Measurements from ENCODE around the gene ZNF787.
A peak's percentile ranks its signal among the peaks of the same experiment; 100 is the strongest.

The ZNF787 gene

GRCh38 chr19:56145698-56146097 is 24.6 kb upstream of the ZNF787 start:
- Histone ChIP-seq H3K4me1 (ENCODE audit: control insufficient read depth in 2 of 2, insufficient read depth in 2 of 2, low read length in 2 of 2) (peaks cover 16 to 18% of the 10 kb centered on the region in 2 donors), H3K4me3 (ENCODE audit: low read length in 2 of 2) (no peak overlapping the region), H3K36me3 (ENCODE audit: control insufficient read depth in 2 of 2, insufficient read depth in 2 of 2, low read length in 2 of 2) (peaks cover 3 to 18% of the 10 kb centered on the region in 2 donors), H3K27ac (ENCODE audit: low read depth in 2 of 2, low read length in 2 of 2) (no peak overlapping the region), H3K9ac (ENCODE audit: low read depth in 1 of 2, low read length in 2 of 2) (no peak overlapping the region), H3K27me3 (ENCODE audit: control insufficient read depth in 2 of 2, insufficient read depth in 2 of 2, low read length in 2 of 2) (no peaks in the 10 kb centered on the region), H3K9me3 (ENCODE audit: control insufficient read depth in 2 of 2, low read length in 2 of 2) (no peaks in the 10 kb centered on the region)

- Histone ChIP-seq H3K4me1 (ENCODE audit: control insufficient read depth in 2 of 2, insufficient read depth in 2 of 2, low read length in 2 of 2) (peaks cover 23% of the 10 kb centered on the region in 2 donors), H3K27me3 (ENCODE audit: control insufficient read depth in 2 of 2, insufficient read depth in 2 of 2, low read length in 2 of 2) (no peaks in the 10 kb centered on the region), H3K36me3 (ENCODE audit: control insufficient read depth in 2 of 2, insufficient read depth in 2 of 2, low read length in 2 of 2) (peaks cover 3 to 14% of the 10 kb centered on the region in 2 donors), H3K27ac (ENCODE audit: low read depth in 2 of 2, low read length in 2 of 2) (no peak overlapping the region), H3K4me3 (ENCODE audit: low read length in 2 of 2) (no peak overlapping the region), H3K9ac (ENCODE audit: low read depth in 1 of 2, low read length in 2 of 2) (no peak overlapping the region), H3K9me3 (ENCODE audit: control insufficient read depth in 2 of 2, low read length in 2 of 2) (no peaks in the 10 kb centered on the region)
Measured at GRCh38 chr19:56144831-56145230, 23.7 kb upstream of the ZNF787 start.

- no peak overlapping the region for H3K9ac ChIP-seq (ENCODE audit: low read depth in 1 of 2, low read length in 2 of 2)
- H3K27ac ChIP-seq (ENCODE audit: low read depth in 2 of 2, low read length in 2 of 2), result no peak overlapping the region
- no peaks in the 10 kb centered on the region for H3K27me3 ChIP-seq (ENCODE audit: control insufficient read depth in 2 of 2, insufficient read depth in 2 of 2, low read length in 2 of 2)
- no peaks in the 10 kb centered on the region for H3K9me3 ChIP-seq (ENCODE audit: control insufficient read depth in 2 of 2, low read length in 2 of 2)
- peaks cover 24 to 25% of the 10 kb centered on the region in 2 donors for H3K4me1 ChIP-seq (ENCODE audit: control insufficient read depth in 2 of 2, insufficient read depth in 2 of 2, low read length in 2 of 2)
- no peak overlapping the region for H3K4me3 ChIP-seq (ENCODE audit: low read length in 2 of 2)
- peaks cover 3 to 10% of the 10 kb centered on the region in 2 donors for H3K36me3 ChIP-seq (ENCODE audit: control insufficient read depth in 2 of 2, insufficient read depth in 2 of 2, low read length in 2 of 2)
Measured at GRCh38 chr19:56144376-56144775, 23.3 kb upstream of the ZNF787 start.

DNA sequence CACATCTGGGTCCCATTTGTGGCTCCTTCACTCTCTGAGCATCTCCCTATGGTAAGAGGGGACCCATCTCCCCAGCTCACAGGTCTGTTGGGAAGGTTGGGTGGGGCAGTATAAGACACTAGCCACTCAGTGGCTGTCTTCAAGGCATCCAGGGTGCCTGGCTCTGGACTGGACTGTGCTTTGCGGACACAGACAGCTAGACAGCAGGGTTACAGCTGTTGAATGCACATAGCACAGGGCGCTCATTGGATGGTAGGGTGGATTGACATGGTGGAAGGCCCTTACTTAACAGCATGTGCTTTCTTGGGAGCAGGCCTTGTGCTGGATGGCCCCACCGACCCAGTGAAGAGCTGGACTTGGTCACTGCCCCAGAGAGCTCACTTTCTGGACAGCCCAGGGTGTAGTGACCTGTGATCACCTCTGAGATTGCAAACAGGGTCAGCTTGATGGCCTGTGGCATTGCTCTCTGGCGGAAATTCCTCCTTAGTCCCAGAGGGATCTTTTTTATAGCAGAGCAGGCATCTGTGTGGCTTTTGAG is 21.9 kb upstream of the ZNF787 start:
- Histone ChIP-seq H3K36me3 (ENCODE audit: control insufficient read depth in 2 of 2, insufficient read depth in 2 of 2, low read length in 2 of 2) (peaks cover 0 to 3% of the 10 kb centered on the region in 2 donors), H3K9ac (ENCODE audit: low read depth in 1 of 2, low read length in 2 of 2) (peak overlapping the region in 1 of 2 donors; percentile 52), H3K4me1 (ENCODE audit: control insufficient read depth in 2 of 2, insufficient read depth in 2 of 2, low read length in 2 of 2) (peaks cover 26 to 29% of the 10 kb centered on the region in 2 donors), H3K4me3 (ENCODE audit: low read length in 2 of 2) (peak overlapping the region in 1 of 2 donors; percentile 80), H3K9me3 (ENCODE audit: control insufficient read depth in 2 of 2, low read length in 2 of 2) (no peaks in the 10 kb centered on the region), H3K27ac (ENCODE audit: low read depth in 2 of 2, low read length in 2 of 2) (peak overlapping the region; percentile 80 to 87), H3K27me3 (ENCODE audit: control insufficient read depth in 2 of 2, insufficient read depth in 2 of 2, low read length in 2 of 2) (no peaks in the 10 kb centered on the region)

DNA sequence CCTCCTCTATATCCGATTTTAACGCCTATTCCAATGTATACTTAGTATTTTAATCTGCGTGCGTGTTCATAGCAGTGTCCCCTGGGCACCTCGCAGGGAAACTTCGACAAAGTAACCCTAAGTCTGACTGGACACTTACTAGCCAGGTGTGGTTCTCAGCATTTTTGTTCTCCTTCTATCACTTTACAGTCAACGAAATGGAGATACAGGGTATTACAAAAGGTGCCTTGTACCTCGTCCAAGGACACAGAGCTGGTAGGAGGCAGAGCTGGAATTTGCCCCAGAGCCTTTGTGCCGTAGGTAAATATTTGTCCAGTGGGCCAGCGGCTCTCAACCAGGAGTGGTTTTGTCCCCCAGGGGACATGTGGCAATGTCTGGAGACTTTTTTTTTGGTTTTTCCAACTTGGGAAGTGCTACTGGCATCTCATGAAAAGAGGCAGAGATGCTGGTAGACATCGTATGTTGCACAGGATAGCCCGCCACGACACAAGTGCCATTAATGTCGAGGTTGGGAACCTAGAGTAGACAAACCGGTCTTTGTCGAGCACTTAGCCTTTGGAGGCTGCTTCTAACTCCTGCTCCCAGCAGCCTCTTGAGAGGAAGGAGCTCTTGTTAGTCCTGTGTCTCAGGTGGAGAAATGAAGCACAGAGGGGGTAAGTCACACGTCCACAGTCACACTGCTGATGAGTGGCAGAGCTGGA is 21.1 kb upstream of the ZNF787 start:
- Histone ChIP-seq H3K4me1 (ENCODE audit: control insufficient read depth in 2 of 2, insufficient read depth in 2 of 2, low read length in 2 of 2) (peaks cover 29 to 31% of the 10 kb centered on the region in 2 donors), H3K4me3 (ENCODE audit: low read length in 2 of 2) (peak overlapping the region; percentile 77 to 80), H3K36me3 (ENCODE audit: control insufficient read depth in 2 of 2, insufficient read depth in 2 of 2, low read length in 2 of 2) (peaks cover 0 to 2% of the 10 kb centered on the region in 2 donors), H3K27me3 (ENCODE audit: control insufficient read depth in 2 of 2, insufficient read depth in 2 of 2, low read length in 2 of 2) (no peaks in the 10 kb centered on the region), H3K9me3 (ENCODE audit: control insufficient read depth in 2 of 2, low read length in 2 of 2) (no peaks in the 10 kb centered on the region), H3K9ac (ENCODE audit: low read depth in 1 of 2, low read length in 2 of 2) (peak overlapping the region; percentile 60 to 67), H3K27ac (ENCODE audit: low read depth in 2 of 2, low read length in 2 of 2) (peak overlapping the region; percentile 80 to 87)

DNA sequence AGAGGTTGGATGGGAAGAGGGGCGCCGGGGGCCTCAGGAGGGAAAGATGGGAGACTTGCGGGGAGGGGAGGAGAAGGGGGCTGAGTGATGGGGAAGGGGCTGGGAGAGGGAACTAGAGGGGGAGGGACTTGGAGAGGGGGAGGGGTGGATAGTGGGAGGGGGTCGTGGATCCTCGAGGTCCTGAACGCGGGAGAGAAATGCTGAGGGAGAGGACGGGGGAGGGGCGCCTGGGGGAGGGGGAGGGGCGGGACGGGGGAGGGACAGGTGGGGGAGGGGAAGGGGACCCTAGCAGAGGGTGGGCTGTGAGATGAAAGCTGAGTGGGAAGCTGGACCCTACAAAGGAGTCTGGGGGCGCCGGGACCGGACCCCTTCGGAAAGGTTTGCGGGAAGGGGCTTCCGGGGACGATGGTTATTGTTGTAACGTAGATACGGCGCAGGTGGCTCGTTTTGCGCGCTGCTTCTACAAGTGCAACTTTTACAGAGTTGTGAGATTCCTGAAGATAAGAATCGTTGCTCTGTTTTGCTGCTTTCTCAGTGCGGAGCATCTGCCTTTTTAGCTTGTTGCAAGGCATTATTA is 20.4 kb upstream of the ZNF787 start:
- Histone ChIP-seq H3K27ac (ENCODE audit: low read depth in 2 of 2, low read length in 2 of 2) (peak overlapping the region; percentile 80 to 87), H3K27me3 (ENCODE audit: control insufficient read depth in 2 of 2, insufficient read depth in 2 of 2, low read length in 2 of 2) (no peaks in the 10 kb centered on the region), H3K4me3 (ENCODE audit: low read length in 2 of 2) (peak overlapping the region; percentile 77 to 80), H3K36me3 (ENCODE audit: control insufficient read depth in 2 of 2, insufficient read depth in 2 of 2, low read length in 2 of 2) (no peaks in the 10 kb centered on the region), H3K9me3 (ENCODE audit: control insufficient read depth in 2 of 2, low read length in 2 of 2) (no peaks in the 10 kb centered on the region), H3K9ac (ENCODE audit: low read depth in 1 of 2, low read length in 2 of 2) (peak overlapping the region; percentile 60 to 75), H3K4me1 (ENCODE audit: control insufficient read depth in 2 of 2, insufficient read depth in 2 of 2, low read length in 2 of 2) (peaks cover 29 to 31% of the 10 kb centered on the region in 2 donors)

- no peaks in the 10 kb centered on the region for H3K36me3 ChIP-seq (ENCODE audit: control insufficient read depth in 2 of 2, insufficient read depth in 2 of 2, low read length in 2 of 2)
- peaks cover 29 to 31% of the 10 kb centered on the region in 2 donors for H3K4me1 ChIP-seq (ENCODE audit: control insufficient read depth in 2 of 2, insufficient read depth in 2 of 2, low read length in 2 of 2)
Measured at GRCh38 chr19:56140583-56141416, 19.7 kb upstream of the ZNF787 start, which contains the start of gene ZNF444. Gene ZNF444 (plus strand): TSS chr19:56141287. CDS start chr19:56146912, 5,625 bp downstream.

GRCh38 chr19:56139847-56140582 is 18.9 kb upstream of the ZNF787 start:
- Histone ChIP-seq H3K27me3 (ENCODE audit: control insufficient read depth in 2 of 2, insufficient read depth in 2 of 2, low read length in 2 of 2) (no peaks in the 10 kb centered on the region), H3K9me3 (ENCODE audit: control insufficient read depth in 2 of 2, low read length in 2 of 2) (no peaks in the 10 kb centered on the region), H3K9ac (ENCODE audit: low read depth in 1 of 2, low read length in 2 of 2) (peak overlapping the region; percentile 75 to 81), H3K4me3 (ENCODE audit: low read length in 2 of 2) (peak overlapping the region; percentile 77 to 80), H3K4me1 (ENCODE audit: control insufficient read depth in 2 of 2, insufficient read depth in 2 of 2, low read length in 2 of 2) (peaks cover 29 to 33% of the 10 kb centered on the region in 2 donors), H3K27ac (ENCODE audit: low read depth in 2 of 2, low read length in 2 of 2) (peak overlapping the region; percentile 80 to 87), H3K36me3 (ENCODE audit: control insufficient read depth in 2 of 2, insufficient read depth in 2 of 2, low read length in 2 of 2) (no peaks in the 10 kb centered on the region)

More at GRCh38 chr19:56140583-56141416, 19.7 kb upstream of the ZNF787 start, which contains the start of gene ZNF444:
- no peaks in the 10 kb centered on the region for H3K9me3 ChIP-seq (ENCODE audit: control insufficient read depth in 2 of 2, low read length in 2 of 2)
- peak within 1 kb of the TSS; percentile 77 to 80 for H3K4me3 ChIP-seq (ENCODE audit: low read length in 2 of 2)
- peak within 1 kb of the TSS; percentile 75 to 81 for H3K9ac ChIP-seq (ENCODE audit: low read depth in 1 of 2, low read length in 2 of 2)
- H3K27me3 ChIP-seq (ENCODE audit: control insufficient read depth in 2 of 2, insufficient read depth in 2 of 2, low read length in 2 of 2), result no peaks in the 10 kb centered on the region
- H3K27ac ChIP-seq (ENCODE audit: low read depth in 2 of 2, low read length in 2 of 2), result peak within 1 kb of the TSS; percentile 80 to 87

GRCh38 chr19:56138069-56138468 is 17.0 kb upstream of the ZNF787 start:
- Histone ChIP-seq H3K27me3 (ENCODE audit: control insufficient read depth in 2 of 2, insufficient read depth in 2 of 2, low read length in 2 of 2) (no peaks in the 10 kb centered on the region), H3K27ac (ENCODE audit: low read depth in 2 of 2, low read length in 2 of 2) (peak overlapping the region; percentile 80 to 82), H3K9ac (ENCODE audit: low read depth in 1 of 2, low read length in 2 of 2) (peak overlapping the region in 1 of 2 donors; percentile 6), H3K9me3 (ENCODE audit: control insufficient read depth in 2 of 2, low read length in 2 of 2) (no peaks in the 10 kb centered on the region), H3K4me3 (ENCODE audit: low read length in 2 of 2) (no peak overlapping the region), H3K4me1 (ENCODE audit: control insufficient read depth in 2 of 2, insufficient read depth in 2 of 2, low read length in 2 of 2) (peaks cover 26 to 34% of the 10 kb centered on the region in 2 donors), H3K36me3 (ENCODE audit: control insufficient read depth in 2 of 2, insufficient read depth in 2 of 2, low read length in 2 of 2) (no peaks in the 10 kb centered on the region)

Measured in mucosa of rectum (tissue), 2 donors.